Germinal center (tissue), 1 donor: ENCODE results near the gene INTS6.

Experiments used
- DNase-seq: peaks from one replicate; pipeline ENCODE4 v3.0.0; 2012; ENCODE audit warnings: mixed read lengths, low spot score

Gene INTS6

DNA sequence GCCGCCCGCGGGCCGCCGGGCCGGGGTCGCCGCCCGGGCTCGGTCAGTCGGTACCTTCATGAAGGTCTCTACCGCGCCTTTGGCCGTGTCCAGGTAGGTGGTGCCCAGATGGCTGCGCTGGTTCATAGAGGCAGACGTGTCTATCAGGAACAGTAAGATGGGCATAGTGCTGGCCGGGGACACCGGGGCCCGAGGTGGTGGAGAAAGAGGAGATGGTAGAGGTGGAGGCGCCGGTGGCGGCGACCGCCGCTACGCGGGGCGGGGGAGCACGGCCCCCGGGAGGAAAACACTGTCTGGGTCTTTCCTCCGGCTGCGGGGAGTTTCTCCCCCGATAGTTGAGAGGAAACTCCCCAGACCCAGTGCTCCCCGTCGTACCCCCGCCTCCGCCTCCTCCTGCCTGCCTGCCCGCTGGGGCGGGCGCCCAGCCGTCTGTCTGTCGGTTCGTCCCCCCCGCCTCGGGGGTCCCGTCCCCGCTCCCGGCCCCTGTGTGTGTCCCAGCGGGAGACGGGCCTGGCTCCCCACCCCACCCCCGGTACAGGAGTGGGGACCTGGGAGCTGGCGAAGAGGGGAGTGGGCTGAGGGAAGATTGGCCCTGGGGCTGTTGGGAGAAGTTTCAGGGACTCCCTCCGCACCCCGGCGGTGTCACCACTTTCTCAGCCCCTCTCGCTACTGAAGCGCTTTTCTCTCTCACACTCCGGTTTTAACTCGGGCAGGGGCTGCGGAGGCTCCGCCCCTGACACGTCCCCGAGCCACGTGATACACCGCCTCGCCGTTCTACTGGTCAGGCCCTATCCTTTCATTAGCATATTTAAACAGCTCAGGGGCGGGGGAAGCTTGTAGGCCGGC, at the start of gene INTS6:
Gene INTS6 (minus strand): TSS at position 676 of the 846 bp plus-strand sequence. CDS start 511 bp downstream, at position 165.
- DNase-seq: peak; percentile 96

- no peak for DNase-seq
Observed at GRCh38 chr13:51502153-51502651, 49.4 kb upstream of the INTS6 start.

DNA sequence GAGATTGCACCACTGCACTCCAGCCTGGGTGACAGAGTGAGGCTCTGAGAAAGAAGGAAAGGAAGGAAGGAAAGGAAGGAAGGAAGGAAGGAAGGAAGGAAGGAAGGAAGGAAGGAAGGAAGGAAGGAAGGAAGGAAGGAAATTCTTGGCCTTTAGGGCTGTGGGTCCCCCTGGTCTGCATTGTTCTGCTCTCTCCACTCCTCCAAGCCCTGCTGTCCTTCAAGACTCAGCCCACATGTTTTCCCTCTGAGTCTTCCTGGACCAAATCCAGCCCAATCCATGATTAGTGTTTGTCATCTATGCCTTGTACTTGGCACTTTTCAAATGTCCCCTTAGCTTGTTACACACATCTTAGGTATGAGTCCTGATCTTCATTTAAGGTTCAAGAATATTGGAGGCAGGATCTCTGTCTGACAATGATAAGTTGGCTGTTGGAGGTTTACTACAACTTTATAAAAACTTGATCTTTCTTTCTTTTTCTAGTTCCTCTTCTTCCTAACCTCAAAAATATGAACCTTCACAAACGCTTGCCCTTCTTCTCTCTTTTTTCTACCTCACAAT, 48.8 kb upstream of the INTS6 start:
- DNase-seq: no peak

DNA sequence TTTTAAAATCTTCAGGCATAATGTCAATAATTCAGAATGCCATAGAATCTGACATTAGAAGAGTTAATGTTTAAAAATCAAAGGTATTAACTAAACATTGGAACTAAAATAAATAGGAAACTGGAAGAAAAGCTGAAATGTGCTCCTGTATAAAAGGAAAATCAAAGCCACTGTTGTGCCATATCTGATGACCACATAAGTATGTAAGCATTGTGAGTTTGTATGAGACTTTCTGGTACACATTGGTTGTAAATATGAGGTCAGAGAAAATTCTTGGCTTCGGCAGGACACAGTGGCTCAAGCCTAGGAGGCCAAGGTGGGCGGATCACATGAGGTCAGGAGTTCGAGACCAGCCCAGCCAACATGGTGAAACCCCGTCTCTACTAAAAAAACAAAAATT, 48.3 kb upstream of the INTS6 start:
- no peak for DNase-seq

DNA sequence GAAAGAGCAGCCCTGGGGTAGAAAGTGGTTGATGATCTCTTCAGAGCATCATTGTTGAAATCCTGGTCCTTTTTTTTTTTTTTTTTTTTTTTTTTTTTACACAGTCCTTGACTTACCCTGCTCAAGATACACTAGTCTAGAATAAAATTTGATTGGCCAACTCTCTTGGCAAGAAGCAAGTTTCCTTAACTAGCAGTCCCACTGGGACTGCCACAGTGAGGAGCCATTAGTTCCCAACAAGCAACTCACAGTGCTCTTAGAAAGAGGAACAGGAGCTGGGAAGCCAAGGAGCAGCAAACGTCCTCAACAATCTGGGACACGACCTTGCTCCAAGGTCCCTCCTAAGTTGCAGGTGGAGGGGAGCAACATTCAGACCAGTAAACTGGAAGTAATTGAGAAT, 47.9 kb upstream of the INTS6 start:
- no peak for DNase-seq

DNA sequence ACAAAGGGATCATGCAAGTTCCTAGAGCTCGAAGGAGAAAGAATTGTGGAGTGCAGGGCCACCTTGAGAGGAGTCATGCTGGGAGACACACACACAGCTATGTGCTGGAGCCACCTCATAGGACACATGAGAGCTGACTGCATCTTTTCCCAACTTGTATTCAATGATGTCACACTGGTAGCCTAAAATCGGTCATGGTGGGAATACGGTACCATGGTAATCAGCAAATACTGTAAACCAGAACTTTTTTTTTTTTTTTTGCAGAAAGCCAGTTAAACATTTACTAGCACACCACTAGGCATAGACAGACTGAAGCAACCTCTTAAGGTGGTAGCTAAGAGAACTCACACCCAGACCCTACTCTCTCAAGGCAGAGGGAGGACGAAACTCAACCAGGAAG, 47.0 kb upstream of the INTS6 start:
- no peak for DNase-seq

DNA sequence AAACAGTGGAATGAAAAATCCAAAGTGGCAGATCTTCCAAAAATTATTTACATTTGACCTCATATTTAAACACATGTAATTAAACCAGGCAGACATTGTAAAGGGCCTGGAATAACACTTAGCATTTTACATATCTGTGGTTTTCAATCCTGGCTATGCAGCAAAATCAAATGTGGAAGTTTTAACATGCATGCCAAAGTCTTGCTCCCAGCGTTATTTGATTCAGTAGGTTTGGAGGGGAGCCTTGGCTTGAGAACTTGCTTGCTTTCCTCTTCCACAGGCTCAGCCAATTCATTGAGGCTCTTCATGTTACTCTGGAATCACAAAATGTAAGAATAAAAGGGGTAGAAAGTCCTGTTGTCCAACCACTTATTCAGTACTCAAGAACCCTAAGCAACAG, 42.5 kb upstream of the INTS6 start:
- DNase-seq: no peak

- DNase-seq: no peak
Observed at GRCh38 chr13:51494156-51494555, 41.3 kb upstream of the INTS6 start.

DNA sequence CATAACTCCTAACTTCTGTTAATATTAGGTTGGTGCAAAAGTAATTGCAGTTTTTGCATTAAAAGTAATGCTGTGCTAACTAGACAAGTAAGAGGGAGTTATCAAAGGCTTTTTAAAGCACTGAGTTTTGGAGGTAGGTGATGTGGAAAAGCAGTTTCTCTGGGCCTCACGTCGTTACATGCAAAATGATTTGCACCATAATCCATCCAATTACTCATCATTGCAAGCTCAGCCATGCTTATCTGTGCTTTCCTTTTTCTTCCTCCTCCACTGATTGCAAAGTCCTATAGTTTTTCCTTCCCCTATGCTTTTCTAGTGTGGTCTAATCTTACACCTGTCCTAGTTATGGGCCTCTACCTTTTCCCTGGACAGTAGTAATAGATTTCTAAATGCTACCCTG, 35.4 kb upstream of the INTS6 start:
- DNase-seq: no peak

GRCh38 chr13:51481656-51482055, 28.8 kb upstream of the INTS6 start:
- no peak for DNase-seq

DNA sequence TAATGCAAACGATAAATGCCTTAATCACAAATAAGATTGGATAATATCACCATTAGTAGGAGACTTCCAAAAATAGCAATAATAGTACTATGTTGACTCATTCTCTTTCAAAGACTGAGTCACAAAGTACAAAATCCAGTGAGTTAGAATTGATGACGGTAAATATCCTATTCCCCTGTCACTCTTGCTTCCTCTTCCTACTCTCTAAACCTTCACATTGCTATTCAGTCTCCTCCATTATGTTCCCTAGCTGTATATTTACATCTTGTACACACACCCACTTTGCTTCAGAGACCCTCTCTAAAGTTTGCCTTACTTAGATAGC, 26.3 kb upstream of the INTS6 start:
- DNase-seq: no peak

- no peak for DNase-seq
Observed at GRCh38 chr13:51478418-51479198, 25.8 kb upstream of the INTS6 start.

DNA sequence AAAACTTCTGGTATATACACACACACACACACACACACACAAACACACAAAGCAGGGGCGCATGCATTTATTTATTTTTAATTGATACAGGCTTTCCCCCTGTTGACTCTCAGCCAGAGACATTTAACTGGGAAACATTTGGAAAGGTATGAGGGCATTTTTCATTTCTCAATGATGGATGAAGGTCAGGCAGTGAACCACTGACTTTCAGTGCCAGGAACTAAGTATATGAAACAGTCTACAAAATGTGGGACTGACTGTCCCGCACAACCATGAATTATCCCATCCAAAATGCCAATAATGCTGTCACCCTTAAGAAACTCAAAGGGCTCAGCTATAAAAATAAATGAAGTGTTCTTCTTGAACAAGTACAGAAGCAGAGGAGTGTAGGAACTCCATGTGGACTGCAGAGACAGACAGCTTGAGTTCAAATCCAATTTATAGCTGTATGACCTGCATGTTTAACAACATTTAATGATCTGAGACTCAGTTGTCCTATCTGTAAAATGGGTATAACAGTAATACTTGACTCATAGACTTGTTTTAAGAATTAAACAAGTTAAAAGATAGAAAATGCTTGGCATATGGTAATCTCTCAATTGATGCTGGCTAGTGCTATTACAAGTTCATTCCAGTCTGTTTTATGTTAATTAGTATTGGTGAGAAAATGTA, 25.0 kb upstream of the INTS6 start:
- DNase-seq: no peak

- no peak for DNase-seq
Observed at GRCh38 chr13:51477149-51477548, 24.3 kb upstream of the INTS6 start.

- no peak for DNase-seq
Observed at GRCh38 chr13:51475727-51476501, 23.1 kb upstream of the INTS6 start.

GRCh38 chr13:51469790-51470189, 17.0 kb upstream of the INTS6 start:
- DNase-seq: no peak

- DNase-seq: no peak
Observed at GRCh38 chr13:51467730-51468129, 14.9 kb upstream of the INTS6 start.

- DNase-seq: no peak
Observed at GRCh38 chr13:51465124-51465523, 12.3 kb upstream of the INTS6 start.

DNA sequence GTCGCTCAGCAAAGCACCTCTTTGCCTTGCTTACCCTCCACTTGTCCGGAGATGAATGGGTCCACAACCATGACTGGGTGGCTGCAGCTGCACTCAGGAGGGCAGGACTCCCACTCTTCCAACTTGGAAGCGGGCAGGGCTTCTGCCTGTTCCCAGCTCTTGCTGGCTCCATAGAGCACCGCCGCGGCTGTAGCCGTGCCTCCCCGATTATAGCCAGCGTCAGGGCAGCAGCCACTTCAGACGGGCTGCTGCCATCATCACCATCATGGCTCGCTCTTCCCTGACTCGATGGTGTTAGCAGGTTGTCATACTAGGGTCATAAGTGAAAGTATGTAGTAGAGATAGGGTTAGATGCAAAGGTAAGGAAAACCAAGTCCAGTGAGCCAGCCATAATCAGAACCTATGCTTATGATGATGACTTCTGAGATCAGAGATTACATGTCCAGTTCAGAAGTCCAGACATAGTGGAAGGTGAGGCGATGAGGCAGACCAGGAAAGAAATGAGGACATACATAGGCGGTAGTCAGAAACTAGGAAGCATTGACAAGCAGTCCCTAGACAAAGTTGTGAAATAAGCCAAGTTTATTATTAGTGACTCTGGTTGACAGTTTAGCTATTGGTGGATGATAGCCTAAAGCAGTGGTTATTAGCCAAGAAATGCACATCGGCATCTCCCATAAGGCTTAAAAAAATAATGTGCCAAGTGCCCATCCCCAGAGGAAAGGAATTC, 4.4 kb upstream of the INTS6 start:
- DNase-seq: no peak

GRCh38 chr13:51456510-51456909, 3.7 kb upstream of the INTS6 start:
- no peak for DNase-seq

GRCh38 chr13:51455532-51455931, 2.7 kb upstream of the INTS6 start:
- DNase-seq: no peak
